HG02852 (cell line): ENCODE data around the gene OR2F2.

ENCODE experiments used
- ATAC-seq: cut with Tn5 transposase; IDR thresholded peaks from one replicate; pipeline ENCODE4 v1.9.1; 2021; ENCODE audit warnings: mild to moderate bottlenecking, moderate library complexity; ENCODE audit not compliant: unreplicated experiment

Gene OR2F2

DNA sequence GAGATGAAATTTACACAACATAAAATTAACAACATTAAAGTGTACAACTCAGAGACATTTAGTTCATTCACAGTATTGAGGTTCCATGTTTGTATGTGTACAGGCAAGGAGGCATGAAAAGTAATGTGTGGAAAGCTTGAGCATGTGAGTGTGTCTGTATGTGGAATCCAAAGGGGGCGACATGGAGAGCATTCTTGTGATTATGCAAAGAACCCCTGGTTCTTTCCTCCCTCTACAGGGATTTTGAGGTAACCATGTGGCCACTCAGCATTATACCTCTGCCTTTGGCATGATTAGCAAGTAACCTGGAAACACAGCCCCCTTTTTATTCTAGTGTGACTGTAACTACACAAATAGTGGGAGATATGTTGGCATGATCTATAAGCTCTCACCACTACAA lies 40.6 kb downstream of the OR2F2 start:
- ATAC-seq = no peak

DNA sequence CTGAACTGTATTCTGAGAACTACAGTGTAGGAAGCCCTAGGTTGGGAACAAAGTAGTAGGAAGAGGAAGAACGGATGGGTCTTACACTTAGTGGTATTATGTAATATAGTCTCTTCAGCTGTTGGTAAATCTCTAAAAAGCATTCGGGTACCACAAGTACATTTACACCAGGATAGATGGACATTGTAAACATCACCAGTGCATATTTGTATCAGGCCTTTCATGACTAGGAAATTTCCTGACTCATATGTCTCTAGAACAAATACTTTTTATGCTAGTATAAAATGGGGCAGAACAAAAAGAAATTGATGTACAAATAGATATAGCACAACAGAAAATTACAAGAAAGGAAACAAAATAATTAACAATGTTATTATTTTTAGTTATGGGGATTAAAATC lies 43.6 kb downstream of the OR2F2 start:
- no peak for ATAC-seq

DNA sequence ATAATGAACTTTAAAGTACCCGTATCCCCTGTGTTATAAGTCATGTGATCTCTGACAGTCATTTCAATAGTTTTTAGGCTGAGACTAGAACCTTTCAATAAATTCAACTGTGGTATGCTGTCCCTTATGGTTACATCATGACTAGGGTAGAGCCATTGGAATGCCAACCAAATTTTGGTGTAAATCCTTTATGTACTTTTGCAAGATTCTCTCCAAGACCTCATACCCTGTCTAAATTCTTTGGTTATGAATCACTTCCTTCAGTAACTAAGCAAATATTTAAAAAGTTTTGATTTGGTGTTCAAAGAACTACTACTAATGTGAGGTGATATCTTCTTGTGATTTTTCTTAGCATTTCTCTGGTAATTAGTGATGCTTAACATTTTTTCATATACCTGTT lies 44.3 kb downstream of the OR2F2 start:
- no peak for ATAC-seq

DNA sequence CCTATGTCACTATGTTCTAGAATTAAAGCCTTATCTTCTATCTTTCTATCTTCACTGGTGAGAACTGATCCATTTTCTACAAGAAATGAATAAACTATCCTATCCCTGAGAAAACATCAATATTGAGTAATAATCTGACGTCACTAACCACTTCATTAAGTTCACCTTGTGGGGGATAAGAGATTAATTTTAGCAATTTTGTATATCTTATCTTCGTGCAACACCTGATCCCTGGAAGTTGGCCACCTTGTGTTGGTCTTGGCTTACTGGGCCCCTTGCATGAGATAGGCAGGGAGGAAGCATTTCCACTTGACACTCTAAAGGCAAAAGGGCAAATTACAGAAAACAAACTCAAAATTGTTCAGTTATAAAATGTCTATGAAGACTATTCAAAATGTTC lies 45.0 kb downstream of the OR2F2 start:
- no peak for ATAC-seq

DNA sequence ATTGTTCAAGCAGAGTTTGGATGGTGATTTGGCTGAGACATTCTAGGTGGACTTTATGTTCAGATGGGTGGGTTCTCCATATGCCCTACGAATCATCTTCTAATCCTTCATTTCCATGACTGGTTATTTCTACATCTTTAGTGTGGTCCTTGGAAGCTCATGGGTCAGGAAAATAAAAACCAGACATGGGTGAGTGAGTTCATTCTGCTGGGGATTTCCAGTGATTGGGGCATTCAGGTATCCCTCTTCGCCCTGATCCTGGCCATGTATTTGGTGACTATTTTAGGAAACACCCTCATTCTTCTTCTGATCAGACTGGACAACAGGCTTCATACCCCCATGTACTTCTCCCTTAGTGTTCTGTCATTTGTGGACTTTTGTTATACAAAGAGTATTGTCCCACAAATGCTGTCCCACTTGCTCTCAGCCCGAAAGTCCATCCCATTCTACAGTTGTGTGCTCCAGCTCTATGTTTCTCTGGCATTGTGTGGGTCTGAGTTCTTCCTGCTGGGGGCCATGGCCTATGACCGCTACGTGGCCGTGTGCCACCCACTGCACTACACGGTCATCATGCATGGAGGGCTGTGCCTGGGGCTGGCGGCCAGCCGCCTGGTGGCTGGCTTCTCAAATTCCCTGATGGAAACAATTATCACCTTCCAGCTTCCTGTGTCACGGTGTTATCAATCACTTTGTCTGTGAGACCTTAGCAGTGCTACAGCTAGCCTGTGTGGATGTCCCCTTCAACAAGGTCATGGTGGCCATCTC lies 45.9 kb downstream of the OR2F2 start:
- ATAC-seq = no peak

DNA sequence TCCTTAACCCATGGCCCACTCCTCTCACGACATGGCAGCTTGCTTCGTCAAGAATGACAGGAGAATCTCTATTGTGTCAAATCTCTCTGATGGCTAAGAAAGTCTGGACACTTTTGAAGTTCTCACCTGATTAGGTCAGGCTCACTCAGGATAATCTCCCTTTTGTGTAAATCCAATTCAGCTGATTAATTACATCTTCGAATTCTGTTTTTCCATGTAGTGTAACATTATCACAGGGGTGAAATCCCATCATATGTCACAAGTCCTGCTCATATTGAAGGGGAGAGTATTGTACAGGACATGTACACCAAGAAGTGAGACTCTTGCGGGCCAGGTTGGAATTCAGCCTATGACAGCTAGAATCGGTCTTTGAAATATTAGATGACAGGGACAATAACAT lies 48.9 kb downstream of the OR2F2 start:
- no peak for ATAC-seq
